Type B pancreatic cell (in vitro differentiated cells): ENCODE results near the gene HYAL3. TPM values are rescaled to one million over a fixed set of nuclear protein-coding genes. Genes with fewer than 3 reads are reported as not detected.
A peak's percentile ranks its signal among the peaks of the same experiment; 100 is the strongest.
"Not testable (repeated sequence)": the region's sequence is repeated elsewhere in the genome, so short reads cannot be mapped to it uniquely, and the experiment has no call there.

ENCODE experiments used
- DNase-seq: peaks from one replicate; pipeline ENCODE4 v3.0.0; 2021; ENCODE audit warnings: mixed read lengths; ENCODE audit not compliant: unreplicated experiment; ENCODE audit errors: extremely low spot score
- H3K27ac Mint-ChIP-seq: 2 replicates; pipeline ENCODE4 v1.8.0; 2021; ENCODE audit warnings: mild to moderate bottlenecking, mixed read lengths
- H3K27me3 Mint-ChIP-seq: 2 replicates; pipeline ENCODE4 v1.8.0; 2021; ENCODE audit warnings: mixed read lengths
- H3K36me3 Mint-ChIP-seq: 2 replicates; pipeline ENCODE4 v1.8.0; 2021; ENCODE audit warnings: mixed read lengths
- H3K4me1 Mint-ChIP-seq: one replicate; pipeline ENCODE4 v1.8.0; 2021; ENCODE audit warnings: mixed read lengths; ENCODE audit not compliant: unreplicated experiment
- H3K4me3 Mint-ChIP-seq: 2 replicates; pipeline ENCODE4 v1.8.0; 2021; ENCODE audit warnings: mild to moderate bottlenecking, mixed read lengths
- H3K9me3 Mint-ChIP-seq: 2 replicates; pipeline ENCODE4 v1.8.0; 2021; ENCODE audit warnings: mixed read lengths
- CTCF ChIP-seq: fragments of 200-600 bp; sonication (generic); conservative IDR thresholded peaks from 2 replicates; pipeline ENCODE4 v1.5.0; 2021; ENCODE audit warnings: antibody characterized with exemption, mild to moderate bottlenecking
- total RNA-seq: library from RNA; stranded (reverse); gene quantifications from 2 replicates; pipeline ENCODE4 v1.2.1, GENCODE V29; 2021; ENCODE audit warnings: low replicate concordance

Gene HYAL3
- total RNA-seq, 1 donor from 2014 or later = 2.9 TPM

DNA sequence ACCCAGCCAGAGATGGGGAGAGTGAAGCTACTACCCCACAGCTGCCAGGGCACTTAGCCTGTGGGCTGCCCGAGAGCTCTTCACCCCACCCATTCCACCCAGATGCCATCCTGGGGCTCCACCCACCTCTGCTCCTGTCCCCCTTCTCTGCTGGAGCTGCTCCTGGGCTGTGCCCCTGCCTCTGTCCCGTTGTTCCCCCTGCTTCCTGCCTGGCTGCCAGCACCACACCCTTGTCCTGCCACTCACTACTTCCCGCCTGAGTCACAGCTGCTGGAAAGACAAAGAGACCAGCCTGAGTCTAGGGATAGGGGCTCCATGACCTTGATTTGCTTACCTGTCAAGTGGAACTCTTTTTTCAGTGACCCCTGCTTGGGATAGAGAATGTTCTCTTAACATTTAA, 50.8 kb downstream of the HYAL3 start:
- H3K27ac Mint-ChIP-seq = peak overlapping the region; percentile 44
- H3K9me3 Mint-ChIP-seq = no peaks in the 10 kb centered on the region
- H3K4me1 Mint-ChIP-seq = peaks cover 19% of the 10 kb centered on the region
- no peak overlapping the region for H3K4me3 Mint-ChIP-seq
- peaks cover 6% of the 10 kb centered on the region for H3K36me3 Mint-ChIP-seq
- TF ChIP-seq CTCF = no peak
- DNase-seq = no peak
- H3K27me3 Mint-ChIP-seq = no peaks in the 10 kb centered on the region

DNA sequence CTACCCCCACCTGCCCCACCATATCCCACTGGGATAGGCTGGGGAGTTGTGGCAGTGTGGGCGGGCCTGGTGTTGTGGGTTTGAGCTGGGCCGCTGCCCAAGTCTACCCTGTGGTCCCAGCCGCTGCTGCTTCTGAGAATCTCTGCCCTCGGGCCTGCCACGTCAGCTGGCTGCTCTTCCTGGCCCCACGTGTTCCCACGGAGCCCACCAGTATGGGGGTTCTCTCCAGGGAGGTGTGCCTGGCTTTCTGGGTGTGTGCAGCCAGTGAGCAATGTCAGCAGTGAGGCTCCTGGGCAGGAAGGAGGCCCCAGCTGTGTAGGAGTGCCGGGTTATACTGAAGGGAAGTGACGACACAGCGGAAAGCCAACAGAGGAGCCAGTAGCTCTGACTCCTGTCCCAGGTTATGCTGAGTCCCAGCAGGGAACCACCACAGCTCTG, 52.7 kb downstream of the HYAL3 start:
- peak overlapping the region; percentile 51 for H3K27ac Mint-ChIP-seq
- peaks cover 6% of the 10 kb centered on the region for H3K36me3 Mint-ChIP-seq
- no peak for DNase-seq
- no peaks in the 10 kb centered on the region for H3K9me3 Mint-ChIP-seq
- H3K4me1 Mint-ChIP-seq = peaks cover 20% of the 10 kb centered on the region
- H3K27me3 Mint-ChIP-seq = no peaks in the 10 kb centered on the region
- TF ChIP-seq CTCF = no peak
- H3K4me3 Mint-ChIP-seq = peak overlapping the region; percentile 79

DNA sequence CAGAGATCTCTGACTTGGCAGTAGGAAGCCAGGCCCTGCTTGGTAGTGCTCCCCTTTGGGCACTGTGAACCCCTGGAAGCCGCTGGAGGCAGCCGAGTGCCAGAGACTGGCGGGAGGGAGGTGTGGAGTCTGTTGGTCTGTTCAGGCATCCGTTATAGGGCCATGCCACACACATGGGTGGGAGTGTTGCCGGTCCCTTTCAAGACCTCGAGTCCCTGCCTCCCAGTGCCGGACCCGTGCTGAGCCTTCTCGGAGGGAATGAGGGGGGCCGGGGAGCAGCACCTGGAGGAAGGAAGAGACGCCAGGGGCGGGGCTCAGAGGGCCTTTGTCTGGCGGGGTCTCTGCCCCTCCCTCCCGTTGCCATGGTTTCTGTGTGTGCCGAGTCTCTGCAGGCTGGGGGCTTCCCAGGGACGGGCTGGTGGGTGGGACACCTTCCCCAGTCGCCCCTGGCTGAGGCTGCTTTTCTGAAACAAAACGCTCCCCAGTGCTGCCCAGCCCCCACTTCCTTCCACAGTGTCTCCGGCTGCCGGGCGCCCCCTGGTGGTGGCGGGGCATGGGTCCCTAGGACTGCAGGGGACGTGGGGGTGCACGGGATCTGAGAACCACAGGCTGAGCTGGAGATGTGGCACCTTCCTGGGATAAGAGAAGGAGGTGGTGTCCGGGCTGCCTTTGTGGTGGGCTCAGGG, 53.2 kb downstream of the HYAL3 start:
- H3K27ac Mint-ChIP-seq = peak overlapping the region; percentile 51
- TF ChIP-seq CTCF = peak; percentile 100
- no peaks in the 10 kb centered on the region for H3K27me3 Mint-ChIP-seq
- H3K4me1 Mint-ChIP-seq = peaks cover 24% of the 10 kb centered on the region
- peak overlapping the region; percentile 79 for H3K4me3 Mint-ChIP-seq
- peaks cover 3% of the 10 kb centered on the region for H3K36me3 Mint-ChIP-seq
- peak; percentile 95 for DNase-seq
- no peaks in the 10 kb centered on the region for H3K9me3 Mint-ChIP-seq

GRCh38 chr3:50245251-50245745, 53.9 kb downstream of the HYAL3 start:
- no peaks in the 10 kb centered on the region for H3K27me3 Mint-ChIP-seq
- H3K9me3 Mint-ChIP-seq = no peaks in the 10 kb centered on the region
- peak overlapping the region; percentile 79 for H3K4me3 Mint-ChIP-seq
- H3K27ac Mint-ChIP-seq = peak overlapping the region; percentile 51
- no peak for TF ChIP-seq CTCF
- peaks cover 24% of the 10 kb centered on the region for H3K4me1 Mint-ChIP-seq
- DNase-seq = no peak
- peaks cover 3% of the 10 kb centered on the region for H3K36me3 Mint-ChIP-seq

GRCh38 chr3:50244813-50245212, 54.4 kb downstream of the HYAL3 start:
- Mint-ChIP-seq H3K4me1 (peaks cover 29% of the 10 kb centered on the region), H3K27ac (peak overlapping the region; percentile 51)
- not testable (repeated sequence) for H3K27me3 Mint-ChIP-seq, DNase-seq, H3K9me3 Mint-ChIP-seq, H3K36me3 Mint-ChIP-seq, H3K4me3 Mint-ChIP-seq

GRCh38 chr3:50243543-50243895, 55.7 kb downstream of the HYAL3 start:
- DNase-seq = no peak
- Mint-ChIP-seq H3K4me3 (no peak overlapping the region), H3K4me1 (peaks cover 40% of the 10 kb centered on the region), H3K9me3 (no peaks in the 10 kb centered on the region), H3K27me3 (no peaks in the 10 kb centered on the region), H3K27ac (no peak overlapping the region), H3K36me3 (peaks cover 4% of the 10 kb centered on the region)
- no peak for TF ChIP-seq CTCF
